Osteocyte (in vitro differentiated cells): ENCODE data around the gene LRIT2. TPM values are rescaled to one million over a fixed set of nuclear protein-coding genes. Genes with fewer than 3 reads are reported as not detected.

ENCODE experiments used
- DNase-seq: peaks from one replicate; pipeline ENCODE4 v3.0.0; 2021; ENCODE audit warnings: mixed read lengths; ENCODE audit not compliant: unreplicated experiment; ENCODE audit errors: extremely low spot score
- H3K27ac Mint-ChIP-seq: one replicate; pipeline ENCODE4 v1.8.0; 2021; ENCODE audit warnings: mild to moderate bottlenecking, mixed read lengths; ENCODE audit not compliant: unreplicated experiment
- H3K27me3 Mint-ChIP-seq: one replicate; pipeline ENCODE4 v1.8.0; 2021; ENCODE audit warnings: mixed read lengths; ENCODE audit not compliant: unreplicated experiment
- H3K36me3 Mint-ChIP-seq: one replicate; pipeline ENCODE4 v1.8.0; 2021; ENCODE audit warnings: mixed read lengths; ENCODE audit not compliant: unreplicated experiment
- H3K4me1 Mint-ChIP-seq: one replicate; pipeline ENCODE4 v1.8.0; 2021; ENCODE audit warnings: mixed read lengths; ENCODE audit not compliant: unreplicated experiment
- H3K4me3 Mint-ChIP-seq: one replicate; pipeline ENCODE4 v1.8.0; 2021; ENCODE audit warnings: mild to moderate bottlenecking, moderate library complexity, mixed read lengths; ENCODE audit not compliant: unreplicated experiment
- H3K9me3 Mint-ChIP-seq: one replicate; pipeline ENCODE4 v1.8.0; 2021; ENCODE audit warnings: mixed read lengths; ENCODE audit not compliant: unreplicated experiment
- total RNA-seq: library from RNA; stranded (reverse); gene quantifications from 2 replicates; pipeline ENCODE4 v1.2.1, GENCODE V29; 2021
- TF ChIP-seq, protein P1 (sequence below): fragments of 200-600 bp; sonication (generic); IDR thresholded peaks from 2 replicates; pipeline ENCODE4 v1.5.0; 2021; ENCODE audit warnings: antibody characterized with exemption, mild to moderate bottlenecking, moderate library complexity

The LRIT2 gene
- total RNA-seq, 1 donor from 2014 or later: not detected

DNA sequence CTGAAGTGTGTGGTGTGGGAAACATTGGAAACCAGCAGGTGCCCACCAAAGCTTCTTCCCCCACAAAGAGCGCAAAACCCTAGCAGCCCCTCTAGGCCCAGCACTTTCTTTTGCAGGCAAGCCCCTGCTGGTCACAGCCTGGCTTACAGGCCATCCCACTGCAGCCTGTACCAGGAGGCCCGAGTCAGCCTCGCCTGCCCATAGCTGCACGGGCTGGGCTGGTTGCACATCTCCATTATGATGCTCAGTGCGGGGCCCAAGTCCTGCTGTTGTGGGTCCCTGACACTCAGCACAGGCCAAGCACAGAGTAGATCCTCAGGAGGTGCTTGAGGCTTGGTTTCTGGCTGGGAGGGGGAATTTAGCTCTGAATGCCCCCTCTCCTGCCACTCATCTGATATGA, 23.0 kb downstream of the LRIT2 start:
- no peak overlapping the region for H3K4me3 Mint-ChIP-seq
- no peaks in the 10 kb centered on the region for H3K36me3 Mint-ChIP-seq
- peaks cover 20% of the 10 kb centered on the region for H3K27me3 Mint-ChIP-seq

DNA sequence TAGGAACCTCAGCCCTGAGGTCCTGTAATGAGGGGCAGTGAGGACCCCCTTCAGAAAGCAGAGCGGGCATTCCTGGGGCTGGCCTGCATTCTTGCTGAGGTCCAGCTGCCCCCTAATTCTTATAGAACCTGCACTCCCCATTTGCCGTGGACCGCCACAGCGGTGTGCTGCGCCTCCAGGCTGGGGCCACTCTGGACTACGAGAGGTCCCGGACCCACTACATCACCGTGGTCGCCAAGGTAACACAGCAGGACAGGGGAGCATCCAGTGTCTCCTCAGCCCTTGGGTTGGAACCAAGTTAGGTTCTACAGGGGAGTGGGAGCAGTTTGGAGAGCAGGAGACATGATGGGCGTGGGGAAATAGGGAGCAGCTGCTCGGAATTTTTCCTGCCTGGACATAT, 23.7 kb downstream of the LRIT2 start:
- DNase-seq: no peak
- H3K36me3 Mint-ChIP-seq: no peaks in the 10 kb centered on the region
- H3K27ac Mint-ChIP-seq: no peak overlapping the region
- H3K27me3 Mint-ChIP-seq: peaks cover 20% of the 10 kb centered on the region
- no peaks in the 10 kb centered on the region for H3K4me1 Mint-ChIP-seq
- TF ChIP-seq, protein P1, sequence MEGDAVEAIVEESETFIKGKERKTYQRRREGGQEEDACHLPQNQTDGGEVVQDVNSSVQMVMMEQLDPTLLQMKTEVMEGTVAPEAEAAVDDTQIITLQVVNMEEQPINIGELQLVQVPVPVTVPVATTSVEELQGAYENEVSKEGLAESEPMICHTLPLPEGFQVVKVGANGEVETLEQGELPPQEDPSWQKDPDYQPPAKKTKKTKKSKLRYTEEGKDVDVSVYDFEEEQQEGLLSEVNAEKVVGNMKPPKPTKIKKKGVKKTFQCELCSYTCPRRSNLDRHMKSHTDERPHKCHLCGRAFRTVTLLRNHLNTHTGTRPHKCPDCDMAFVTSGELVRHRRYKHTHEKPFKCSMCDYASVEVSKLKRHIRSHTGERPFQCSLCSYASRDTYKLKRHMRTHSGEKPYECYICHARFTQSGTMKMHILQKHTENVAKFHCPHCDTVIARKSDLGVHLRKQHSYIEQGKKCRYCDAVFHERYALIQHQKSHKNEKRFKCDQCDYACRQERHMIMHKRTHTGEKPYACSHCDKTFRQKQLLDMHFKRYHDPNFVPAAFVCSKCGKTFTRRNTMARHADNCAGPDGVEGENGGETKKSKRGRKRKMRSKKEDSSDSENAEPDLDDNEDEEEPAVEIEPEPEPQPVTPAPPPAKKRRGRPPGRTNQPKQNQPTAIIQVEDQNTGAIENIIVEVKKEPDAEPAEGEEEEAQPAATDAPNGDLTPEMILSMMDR: no peak
- no peak overlapping the region for H3K4me3 Mint-ChIP-seq
- H3K9me3 Mint-ChIP-seq: no peaks in the 10 kb centered on the region

More for the DNA sequence above, 23.0 kb downstream of the LRIT2 start:
- Mint-ChIP-seq H3K4me1 (no peaks in the 10 kb centered on the region), H3K9me3 (no peaks in the 10 kb centered on the region), H3K27ac (no peak overlapping the region)
- TF ChIP-seq, protein P1: no peak
- no peak for DNase-seq

DNA sequence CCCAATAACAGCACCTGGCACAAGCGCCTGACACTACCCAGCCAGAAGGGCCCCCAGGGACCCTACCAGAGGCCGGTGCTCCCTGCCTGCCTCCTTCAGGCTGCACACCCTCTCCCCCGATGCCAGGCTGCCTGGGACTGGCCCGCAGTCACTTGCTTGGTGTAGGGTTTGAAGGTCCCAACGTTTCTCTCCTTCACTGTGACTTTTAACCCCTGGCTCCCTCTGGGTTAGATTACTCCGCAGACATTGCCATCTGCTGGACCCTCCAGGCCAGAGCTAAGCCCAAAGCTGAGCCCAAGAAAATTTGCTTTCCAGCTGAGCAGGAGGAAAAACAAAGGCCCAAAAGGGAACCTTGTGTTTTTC, 24.1 kb downstream of the LRIT2 start:
- Mint-ChIP-seq H3K4me1 (no peaks in the 10 kb centered on the region), H3K27me3 (peaks cover 21% of the 10 kb centered on the region), H3K27ac (no peak overlapping the region), H3K9me3 (no peaks in the 10 kb centered on the region), H3K4me3 (no peak overlapping the region), H3K36me3 (no peaks in the 10 kb centered on the region)
- TF ChIP-seq, protein P1: no peak
- no peak for DNase-seq

DNA sequence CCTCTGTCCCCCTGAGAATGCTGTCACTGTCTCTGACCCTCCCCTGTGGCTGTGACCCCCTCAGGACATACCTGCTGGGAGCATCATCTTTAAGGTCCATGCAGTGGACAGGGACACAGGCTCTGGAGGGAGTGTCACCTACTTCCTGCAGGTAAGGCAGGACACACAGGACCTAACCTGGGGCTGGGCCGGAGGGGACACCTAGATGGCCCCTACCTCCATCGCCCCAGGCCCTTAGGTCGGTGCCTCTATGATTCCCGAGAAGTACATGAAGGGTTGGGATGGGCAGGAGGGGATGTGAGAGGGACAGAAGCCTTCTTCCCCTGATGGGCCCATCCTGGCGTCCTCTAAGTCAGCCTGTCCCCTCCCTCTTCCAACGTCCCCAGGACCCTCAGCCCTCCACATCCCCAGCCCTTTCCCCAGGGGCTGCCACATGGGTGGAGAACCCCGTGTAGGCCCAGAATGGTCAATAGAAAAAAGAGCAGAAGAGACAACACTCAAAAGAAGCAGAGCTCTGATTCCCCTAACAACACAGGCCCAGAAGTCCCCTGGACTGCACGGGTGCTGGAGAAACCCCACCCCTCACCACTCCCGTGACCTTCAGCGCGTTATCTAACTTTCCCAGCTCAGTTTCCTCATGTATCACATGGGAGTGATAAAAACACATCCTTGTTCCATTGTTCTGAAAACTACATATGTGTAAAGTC, 24.7 kb downstream of the LRIT2 start:
- no peak overlapping the region for H3K27ac Mint-ChIP-seq
- H3K4me1 Mint-ChIP-seq: no peaks in the 10 kb centered on the region
- no peak overlapping the region for H3K4me3 Mint-ChIP-seq
- DNase-seq: no peak
- H3K27me3 Mint-ChIP-seq: peaks cover 22% of the 10 kb centered on the region
- no peaks in the 10 kb centered on the region for H3K9me3 Mint-ChIP-seq
- TF ChIP-seq, protein P1: no peak
- H3K36me3 Mint-ChIP-seq: no peaks in the 10 kb centered on the region

DNA sequence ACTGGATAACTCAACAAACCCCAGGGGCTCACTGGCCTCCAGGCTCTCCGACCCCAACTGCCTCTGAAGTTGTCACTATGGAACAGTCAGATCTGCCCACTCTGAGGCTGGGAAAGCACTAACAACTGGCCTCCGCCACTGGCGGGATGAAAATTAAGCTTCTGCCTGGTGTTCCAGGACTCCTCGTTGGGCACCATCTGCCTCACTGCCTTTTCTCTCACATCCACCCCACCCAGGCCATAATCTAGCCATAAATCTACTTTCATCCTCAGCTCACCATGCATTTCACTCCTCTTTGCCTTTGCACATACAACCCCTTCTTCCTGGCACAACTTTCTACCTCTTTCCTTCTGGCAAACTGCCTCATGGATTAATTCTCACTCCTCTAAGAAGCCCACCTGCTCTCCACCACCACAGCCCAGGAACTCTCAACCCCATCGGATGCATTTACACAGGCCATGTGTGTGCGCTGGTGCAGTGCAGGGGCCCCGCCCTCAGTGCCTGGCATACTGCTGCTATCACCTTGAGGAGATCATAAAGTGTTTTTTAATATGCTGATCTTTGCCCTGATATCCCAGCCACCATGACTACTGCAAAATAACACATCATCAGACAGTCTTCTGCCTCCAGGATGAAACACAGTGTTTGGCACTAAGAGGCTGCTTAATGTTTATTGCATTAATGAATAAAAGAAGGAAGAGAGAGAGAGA, 27.0 kb downstream of the LRIT2 start:
- Mint-ChIP-seq H3K36me3 (no peaks in the 10 kb centered on the region), H3K4me1 (peaks cover 2% of the 10 kb centered on the region), H3K9me3 (no peaks in the 10 kb centered on the region), H3K27me3 (peaks cover 31% of the 10 kb centered on the region), H3K4me3 (no peak overlapping the region), H3K27ac (no peak overlapping the region)
- TF ChIP-seq, protein P1: no peak
- no peak for DNase-seq
